ENCODE data around the gene NKAIN2. TPM values are rescaled to one million over a fixed set of nuclear protein-coding genes. Genes with fewer than 3 reads are reported as not detected.

Gene NKAIN2
- total and polyA plus RNA-seq, 12 donors: 0.07 to 3.0 (median 0.28) TPM; not detected in 1

GRCh38 chr6:124441450-124441849 is 637.8 kb downstream of the NKAIN2 start:
- H3K27ac ChIP-seq: no peak overlapping the region
- 86 to 88% methylated on average over 3 of the region's 3 CpGs for WGBS, 2 donors
- H3K4me1 ChIP-seq: no peaks in the 10 kb centered on the region
- no peaks in the 10 kb centered on the region for H3K36me3 ChIP-seq
- H3K4me3 ChIP-seq: no peak overlapping the region
- ATAC-seq (no peak), DNase-seq (no peak)
- no peaks in the 10 kb centered on the region for H3K9me3 ChIP-seq
- no peaks in the 10 kb centered on the region for H3K27me3 ChIP-seq
- intact Hi-C loops (cut with DNase I): no loop called here
- TF ChIP-seq, protein P1, sequence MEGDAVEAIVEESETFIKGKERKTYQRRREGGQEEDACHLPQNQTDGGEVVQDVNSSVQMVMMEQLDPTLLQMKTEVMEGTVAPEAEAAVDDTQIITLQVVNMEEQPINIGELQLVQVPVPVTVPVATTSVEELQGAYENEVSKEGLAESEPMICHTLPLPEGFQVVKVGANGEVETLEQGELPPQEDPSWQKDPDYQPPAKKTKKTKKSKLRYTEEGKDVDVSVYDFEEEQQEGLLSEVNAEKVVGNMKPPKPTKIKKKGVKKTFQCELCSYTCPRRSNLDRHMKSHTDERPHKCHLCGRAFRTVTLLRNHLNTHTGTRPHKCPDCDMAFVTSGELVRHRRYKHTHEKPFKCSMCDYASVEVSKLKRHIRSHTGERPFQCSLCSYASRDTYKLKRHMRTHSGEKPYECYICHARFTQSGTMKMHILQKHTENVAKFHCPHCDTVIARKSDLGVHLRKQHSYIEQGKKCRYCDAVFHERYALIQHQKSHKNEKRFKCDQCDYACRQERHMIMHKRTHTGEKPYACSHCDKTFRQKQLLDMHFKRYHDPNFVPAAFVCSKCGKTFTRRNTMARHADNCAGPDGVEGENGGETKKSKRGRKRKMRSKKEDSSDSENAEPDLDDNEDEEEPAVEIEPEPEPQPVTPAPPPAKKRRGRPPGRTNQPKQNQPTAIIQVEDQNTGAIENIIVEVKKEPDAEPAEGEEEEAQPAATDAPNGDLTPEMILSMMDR (IDR thresholded peaks at IDR 0.05): no peak

DNA sequence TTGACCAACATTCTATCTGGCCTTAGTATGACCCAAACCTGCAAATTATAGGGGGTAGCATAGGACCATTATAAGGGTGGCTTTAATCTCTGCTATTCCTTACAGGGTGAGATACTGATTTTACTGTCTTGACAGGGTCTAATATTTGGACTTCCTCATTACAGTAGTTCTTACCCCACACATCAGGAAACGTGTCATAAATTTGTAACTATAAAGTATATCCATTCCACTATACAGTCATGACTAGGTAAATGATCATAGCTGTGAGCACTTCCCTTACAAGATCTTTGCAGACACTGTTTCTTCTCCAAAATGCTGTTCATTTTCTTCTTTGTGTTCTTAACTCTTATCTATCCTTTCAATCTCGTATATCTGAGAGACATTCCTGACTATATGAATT is 639.9 kb downstream of the NKAIN2 start:
- 35 to 42% methylated on average over 2 of the region's 2 CpGs for WGBS, 2 donors
- Histone ChIP-seq H3K4me3 (no peak overlapping the region), H3K27ac (no peak overlapping the region), H3K9me3 (no peaks in the 10 kb centered on the region), H3K27me3 (no peaks in the 10 kb centered on the region), H3K36me3 (no peaks in the 10 kb centered on the region), H3K4me1 (no peaks in the 10 kb centered on the region)
- intact Hi-C loops (cut with DNase I): no loop called here
- ATAC-seq (no peak), DNase-seq (no peak)
- TF ChIP-seq, protein P1 (IDR thresholded peaks at IDR 0.05): no peak

DNA sequence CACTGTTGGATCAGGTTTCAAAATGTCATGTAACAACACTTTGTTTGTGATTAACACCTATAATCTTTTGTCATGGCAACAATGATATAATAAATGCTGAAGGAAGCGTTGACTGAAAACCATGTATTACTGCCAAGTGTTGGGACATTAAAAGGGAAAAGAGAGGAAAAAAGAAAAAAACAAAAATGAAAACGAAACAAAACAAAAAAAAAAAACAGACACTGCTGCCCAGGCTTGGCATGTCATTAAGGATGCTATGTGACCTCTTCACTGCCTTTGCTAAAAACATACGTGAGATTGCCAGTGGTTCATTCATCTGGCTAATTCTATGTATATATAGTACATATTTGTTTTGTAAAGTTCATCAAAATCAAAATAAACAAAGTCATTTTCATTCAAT is 641.9 kb downstream of the NKAIN2 start:
- ATAC-seq (no peak), DNase-seq (no peak)
- WGBS, 2 donors: 58 to 66% methylated on average over 3 of the region's 3 CpGs
- intact Hi-C loops (cut with DNase I): no loop called here
- H3K4me1 ChIP-seq: no peaks in the 10 kb centered on the region
- H3K27me3 ChIP-seq: no peaks in the 10 kb centered on the region
- H3K36me3 ChIP-seq: no peaks in the 10 kb centered on the region
- H3K27ac ChIP-seq: no peak overlapping the region
- no peak overlapping the region for H3K4me3 ChIP-seq
- TF ChIP-seq, protein P1 (IDR thresholded peaks at IDR 0.05): no peak
- H3K9me3 ChIP-seq: no peaks in the 10 kb centered on the region

DNA sequence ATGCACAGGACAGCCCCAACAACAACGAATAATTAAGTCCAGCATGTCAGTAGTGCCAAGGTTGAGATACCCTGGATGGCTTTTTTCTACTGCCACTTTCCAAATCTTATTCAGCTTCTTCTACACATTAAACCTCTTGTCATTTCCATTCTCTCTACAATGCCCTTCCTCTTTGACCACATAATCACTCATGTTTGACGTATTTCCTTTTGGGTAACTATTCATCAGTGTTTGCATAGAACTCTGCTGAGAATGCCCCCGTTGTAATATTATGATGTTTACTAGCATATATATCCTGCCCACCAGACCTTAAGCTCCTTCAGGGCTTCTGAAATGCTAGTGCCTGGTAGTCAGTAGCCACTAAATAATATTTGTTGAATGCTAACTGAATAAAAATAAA is 643.3 kb downstream of the NKAIN2 start:
- H3K4me1 ChIP-seq: no peaks in the 10 kb centered on the region
- intact Hi-C loops (cut with DNase I): no loop called here
- 49 to 86% methylated on average over 3 of the region's 3 CpGs for WGBS, 2 donors
- DNase-seq (no peak), ATAC-seq (no peak)
- H3K4me3 ChIP-seq: no peak overlapping the region
- TF ChIP-seq, protein P1 (IDR thresholded peaks at IDR 0.05): no peak
- no peaks in the 10 kb centered on the region for H3K9me3 ChIP-seq
- H3K36me3 ChIP-seq: no peaks in the 10 kb centered on the region
- no peaks in the 10 kb centered on the region for H3K27me3 ChIP-seq
- H3K27ac ChIP-seq: no peak overlapping the region

Measured in heart right ventricle (tissue), 16 donors.